H7 (cell line): Measurements from ENCODE around the gene WDR12. TPM values are rescaled to one million over a fixed set of nuclear protein-coding genes. Genes with fewer than 3 reads are reported as not detected.
"Not testable (repeated sequence)": the region's sequence is repeated elsewhere in the genome, so short reads cannot be mapped to it uniquely, and the experiment has no call there.

Source experiments
- DNase-seq: peaks from one replicate; pipeline ENCODE4 v3.0.0; 2012
- H3K27me3 ChIP-seq: 2 replicates; pipeline ENCODE4 v1.6.0; 2011; ENCODE audit warnings: mild to moderate bottlenecking, low read length; ENCODE audit not compliant: control insufficient read depth, insufficient read depth
- H3K36me3 ChIP-seq: replicated peaks from 2 replicates; pipeline ENCODE4 v1.5.1; 2011; ENCODE audit warnings: low read length; ENCODE audit not compliant: control insufficient read depth, insufficient read depth
- H3K4me3 ChIP-seq: 2 replicates; pipeline ENCODE4 v1.5.1; 2011; ENCODE audit warnings: low read depth, mild to moderate bottlenecking, control low read depth, low read length, moderate library complexity; ENCODE audit not compliant: insufficient read depth
- total RNA-seq: library from RNA; depleted of rRNA; stranded (reverse); fragments of >200 nt; shearing (Covaris generic); gene quantifications from 2 replicates; pipeline ENCODE4 v1.2.3, GENCODE V29; 2014; rRNA removed

WDR12 gene
- total RNA-seq, 1 experiment from 2014 or later, result 130 TPM

DNA sequence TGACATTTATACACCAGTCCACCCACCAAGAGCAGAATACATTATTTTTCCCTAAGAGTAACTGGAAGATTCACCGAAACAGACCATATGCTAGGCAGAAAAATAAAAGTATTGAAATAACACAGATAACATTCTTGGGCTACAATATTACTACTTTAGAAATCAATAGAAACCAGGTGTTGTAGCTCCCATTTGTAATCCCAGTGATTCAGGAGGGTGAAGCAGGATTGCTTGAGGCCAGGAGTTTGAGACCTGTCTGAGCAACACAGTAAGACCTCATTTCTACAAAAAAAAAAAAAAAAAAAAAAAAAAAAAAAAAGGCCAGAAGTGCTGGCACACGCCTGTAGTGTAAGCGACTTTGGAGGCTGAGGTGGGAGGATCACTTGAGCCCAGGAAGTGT, 49.5 kb downstream of the WDR12 start:
- Histone ChIP-seq H3K27me3 (no peaks in the 10 kb centered on the region), H3K4me3 (no peak overlapping the region), H3K36me3 (no peaks in the 10 kb centered on the region)
- no peak for DNase-seq

DNA sequence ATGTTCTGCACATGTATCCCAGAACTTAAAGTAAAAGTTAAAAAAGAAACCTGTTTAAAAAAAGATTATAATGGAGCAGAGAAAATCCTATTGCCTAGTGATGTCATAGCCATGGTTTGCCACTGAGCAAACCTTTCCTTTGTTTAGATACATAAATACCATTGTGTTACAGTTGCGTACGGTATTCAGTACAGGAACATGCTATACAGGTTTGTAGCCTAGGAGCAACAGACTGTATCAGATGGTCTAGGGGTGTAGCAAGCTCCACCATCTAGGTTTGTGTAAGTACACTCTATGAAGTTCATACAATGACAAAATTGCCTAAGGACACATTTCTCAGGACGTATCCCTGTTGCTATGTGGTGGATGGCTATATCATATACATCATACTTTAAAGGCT, 52.9 kb downstream of the WDR12 start:
- DNase-seq, result no peak
- Histone ChIP-seq H3K4me3 (no peak overlapping the region), H3K27me3 (no peaks in the 10 kb centered on the region), H3K36me3 (no peaks in the 10 kb centered on the region)

DNA sequence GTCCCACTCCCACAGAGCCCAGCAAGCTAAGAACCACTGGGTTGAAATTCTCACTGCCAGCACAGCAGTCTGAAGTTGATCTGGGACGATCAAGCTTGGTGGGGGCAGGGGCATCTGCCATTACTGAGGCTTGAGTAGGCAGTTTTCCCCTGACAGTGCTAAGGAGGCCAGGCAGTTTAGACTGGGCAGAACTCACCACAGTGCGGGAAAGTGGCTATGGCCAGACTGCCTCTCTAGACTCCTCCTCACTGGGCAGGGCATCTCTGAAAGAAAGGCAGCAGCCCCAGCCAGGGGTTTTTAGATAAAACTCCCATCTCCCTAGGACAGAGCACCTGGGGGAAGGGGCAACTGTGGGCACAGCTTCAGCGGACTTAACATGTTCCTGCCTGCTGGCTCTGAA, 62.1 kb downstream of the WDR12 start:
- not testable (repeated sequence) for H3K4me3 ChIP-seq, DNase-seq, H3K36me3 ChIP-seq, H3K27me3 ChIP-seq

DNA sequence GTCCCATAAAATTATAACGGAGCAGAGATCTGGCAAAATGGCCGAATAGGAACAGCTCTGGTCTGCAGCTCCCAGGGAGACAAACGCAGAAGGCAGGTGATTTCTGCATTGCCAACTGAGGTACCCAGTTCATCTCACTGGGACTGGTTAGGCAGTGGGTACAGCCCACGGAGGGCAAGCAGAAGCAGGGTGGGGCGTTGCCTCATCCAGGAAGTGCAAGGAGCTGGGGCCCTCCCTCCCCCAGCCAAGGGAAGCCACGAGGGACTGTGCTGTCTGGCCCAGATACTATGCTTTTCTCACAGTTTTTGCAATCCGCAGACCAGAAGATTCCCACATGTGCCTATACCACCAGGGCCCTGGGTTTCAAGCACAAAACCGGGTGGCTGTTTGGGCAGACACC, 62.7 kb downstream of the WDR12 start:
- no peak overlapping the region for H3K4me3 ChIP-seq
- no peaks in the 10 kb centered on the region for H3K36me3 ChIP-seq

DNA sequence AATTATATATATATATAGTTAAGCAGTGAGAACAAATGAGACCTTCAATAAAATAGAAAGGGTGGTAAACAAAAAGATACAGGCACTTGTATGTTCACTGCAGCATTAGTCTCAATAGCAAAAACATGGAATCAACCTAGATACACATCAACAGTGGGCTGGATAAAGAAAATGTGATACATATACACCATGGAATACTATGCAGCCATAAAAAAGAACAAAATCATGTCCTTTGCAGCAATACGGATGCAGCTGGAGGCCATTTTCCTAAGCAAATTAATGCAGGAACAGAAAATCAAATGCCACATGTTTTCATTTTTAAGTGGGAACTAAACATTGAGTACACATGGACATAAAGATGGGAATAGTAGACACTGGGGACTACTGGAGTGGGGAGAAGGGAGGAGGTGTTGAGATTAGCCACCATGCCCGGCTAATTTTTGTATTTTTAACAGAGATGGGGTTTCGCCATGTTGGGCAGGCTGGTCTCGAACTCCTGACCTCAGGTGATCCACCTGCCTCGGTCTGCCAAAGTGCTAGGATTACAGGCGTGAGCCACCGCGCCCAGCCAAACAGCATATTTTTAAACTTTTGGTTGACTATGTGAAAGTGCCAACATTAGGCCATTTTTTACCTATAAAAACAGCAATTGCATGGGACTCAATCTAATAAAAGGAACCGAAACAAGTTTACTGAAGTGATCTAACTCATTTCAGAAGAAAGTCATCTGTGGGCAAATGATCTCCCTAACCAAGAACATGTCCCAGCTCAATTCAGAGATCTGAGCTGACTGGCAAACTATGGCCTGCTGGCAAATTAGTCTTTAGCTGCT, 63.6 kb downstream of the WDR12 start:
- Histone ChIP-seq H3K27me3 (no peaks in the 10 kb centered on the region), H3K36me3 (no peaks in the 10 kb centered on the region), H3K4me3 (no peak overlapping the region)
- DNase-seq, result no peak

More for the DNA sequence above, 62.7 kb downstream of the WDR12 start:
- no peaks in the 10 kb centered on the region for H3K27me3 ChIP-seq
- DNase-seq, result no peak

DNA sequence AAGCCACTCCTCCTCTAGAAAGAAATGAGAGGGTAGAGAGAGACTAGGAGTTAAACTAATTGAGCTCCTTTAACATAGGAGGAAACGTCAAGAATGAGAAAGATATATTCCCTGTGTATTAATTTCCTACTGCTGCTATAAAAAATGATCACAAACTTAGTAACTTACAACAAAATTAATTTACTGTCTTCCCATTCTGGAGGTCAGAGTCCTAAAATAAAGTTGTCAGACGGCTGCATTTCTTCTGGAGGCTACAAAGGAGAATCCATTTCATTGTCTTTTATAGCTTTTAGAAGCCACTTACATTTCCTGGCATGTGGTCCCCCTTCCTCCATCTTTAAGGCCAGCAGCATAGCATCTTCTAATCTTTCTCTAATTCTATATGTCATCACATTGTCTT, 66.8 kb downstream of the WDR12 start:
- DNase-seq, result no peak
- no peak overlapping the region for H3K4me3 ChIP-seq
- no peaks in the 10 kb centered on the region for H3K27me3 ChIP-seq
- no peaks in the 10 kb centered on the region for H3K36me3 ChIP-seq

DNA sequence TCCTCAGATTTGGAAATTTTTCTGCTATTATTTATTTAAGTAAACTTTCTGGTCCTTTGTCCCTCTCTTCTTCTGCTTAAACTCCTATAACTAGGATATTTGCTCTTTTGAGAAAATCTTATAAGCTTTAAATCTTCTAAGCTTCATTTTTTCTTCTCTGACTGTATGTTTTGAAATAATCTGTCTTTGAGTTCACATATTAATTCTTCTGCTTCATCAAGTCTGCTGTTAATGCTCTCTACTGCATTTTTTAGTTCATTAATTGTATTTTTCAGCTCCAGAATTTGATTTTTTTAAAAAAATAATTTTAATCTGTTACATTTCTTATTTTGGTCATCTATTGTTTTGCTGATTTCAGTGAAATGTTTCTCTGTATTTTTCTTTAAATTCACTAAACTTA, 68.8 kb downstream of the WDR12 start:
- no peaks in the 10 kb centered on the region for H3K27me3 ChIP-seq
- no peaks in the 10 kb centered on the region for H3K36me3 ChIP-seq
- no peak for DNase-seq
- no peak overlapping the region for H3K4me3 ChIP-seq

DNA sequence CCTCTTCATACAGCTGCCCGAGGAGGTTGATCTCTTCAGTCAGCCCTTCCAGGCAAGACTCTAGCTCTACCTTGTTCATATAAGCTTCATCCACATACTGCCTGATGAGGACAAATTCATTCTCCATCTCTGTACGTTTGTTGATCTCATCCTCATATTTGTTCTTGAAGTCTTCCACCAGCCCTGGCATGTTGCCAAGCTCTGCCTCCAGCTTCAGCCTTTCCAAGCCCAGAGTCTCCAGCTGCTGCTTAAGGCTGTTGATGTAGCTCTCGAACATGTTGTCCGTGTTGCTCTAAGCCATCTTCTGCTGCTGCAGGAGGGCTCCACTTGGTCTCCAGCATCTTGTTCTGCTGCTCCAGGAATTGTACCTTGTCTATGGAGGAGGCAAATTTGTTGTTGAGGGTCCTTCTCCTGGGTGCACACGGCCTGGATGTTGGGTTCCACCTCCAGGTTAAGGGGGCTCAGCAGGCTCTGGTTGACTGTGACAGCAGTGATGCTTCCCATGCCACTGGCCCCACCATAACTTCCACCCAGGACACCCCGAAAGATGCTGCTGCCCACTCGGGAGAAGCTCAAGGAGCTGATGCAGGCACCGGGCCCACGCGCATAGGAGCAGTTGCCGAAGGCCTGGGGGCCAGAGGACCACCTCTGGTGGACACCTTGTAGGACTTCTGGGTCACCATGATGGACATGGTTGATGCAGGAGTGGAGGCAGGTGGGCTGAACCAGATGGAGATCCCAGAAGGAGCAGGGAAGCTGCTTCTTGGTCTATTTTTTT, 70.2 kb downstream of the WDR12 start:
- no peaks in the 10 kb centered on the region for H3K27me3 ChIP-seq
- no peak overlapping the region for H3K4me3 ChIP-seq
- no peaks in the 10 kb centered on the region for H3K36me3 ChIP-seq
- DNase-seq, result no peak

DNA sequence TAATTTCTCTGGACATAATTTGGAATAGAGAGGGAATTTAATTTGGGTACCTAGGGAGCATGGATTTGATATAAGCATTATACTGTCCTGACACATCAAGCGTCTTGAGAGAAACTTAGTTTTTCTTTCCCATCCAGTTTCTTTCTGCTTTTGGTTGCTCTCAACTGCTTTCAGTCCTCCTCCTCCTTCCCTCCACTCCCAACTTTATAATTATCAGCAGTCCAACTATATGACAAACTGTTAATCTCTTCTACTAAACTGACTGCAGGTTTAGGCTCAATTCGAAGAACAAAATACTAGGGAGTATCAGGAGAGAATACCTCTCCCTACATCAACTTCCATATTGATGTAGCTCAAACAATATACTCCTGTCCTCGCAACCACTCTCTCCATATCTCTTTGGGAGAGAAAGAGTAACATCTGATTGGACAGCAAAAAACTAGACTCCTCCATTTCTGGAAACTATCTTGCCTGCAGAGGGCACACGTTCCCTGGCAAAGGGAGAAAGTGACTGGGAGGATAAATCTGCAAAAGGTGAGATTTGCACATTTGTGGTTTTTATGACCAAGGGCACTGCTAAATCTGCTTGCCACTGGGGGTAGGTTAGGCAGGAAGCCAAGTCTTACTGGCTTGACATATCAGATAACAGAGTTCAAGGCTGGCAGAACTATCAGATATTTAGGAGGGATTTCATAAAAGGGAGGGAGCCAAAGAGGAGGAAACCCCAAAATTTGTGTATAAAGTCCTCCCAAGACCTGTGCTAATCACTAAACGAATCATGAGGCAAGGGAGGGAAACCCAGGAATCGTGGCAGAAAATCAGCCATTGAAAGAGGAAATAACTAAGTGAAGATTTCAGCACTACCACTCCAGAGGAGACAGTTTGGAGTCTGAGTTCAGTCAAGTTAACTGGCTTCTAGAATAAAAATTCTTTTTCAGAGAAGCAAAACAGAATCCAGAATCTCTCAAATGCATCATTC, 79.9 kb downstream of the WDR12 start:
- no peaks in the 10 kb centered on the region for H3K36me3 ChIP-seq
- H3K4me3 ChIP-seq, result no peak overlapping the region
- no peaks in the 10 kb centered on the region for H3K27me3 ChIP-seq
- peak; percentile 69 for DNase-seq

DNA sequence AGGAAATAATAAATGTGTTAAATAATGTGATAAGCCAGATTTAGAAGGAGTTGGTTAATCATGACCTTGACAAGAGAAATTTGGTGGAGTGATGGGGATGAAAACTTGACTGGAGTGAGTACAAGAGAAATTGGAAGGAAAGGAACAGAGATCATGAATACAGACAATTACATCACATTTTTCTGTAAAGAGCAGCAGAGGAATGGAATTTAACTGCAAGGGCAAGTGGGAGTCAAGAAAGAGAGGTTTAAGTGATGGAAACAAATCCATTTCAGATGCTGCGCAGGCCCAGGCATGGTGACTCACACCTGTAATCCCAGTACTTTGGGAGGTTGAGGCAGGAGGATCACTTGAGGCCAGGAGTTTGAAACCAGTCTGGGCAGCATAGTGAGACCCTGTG, 86.6 kb downstream of the WDR12 start:
- Histone ChIP-seq H3K4me3 (no peak overlapping the region), H3K27me3 (no peaks in the 10 kb centered on the region), H3K36me3 (no peaks in the 10 kb centered on the region)
- DNase-seq, result no peak

Other genes with a start within 250 kb of the WDR12 start
- gene ICA1L, start 39.9 kb downstream of the WDR12 start, total RNA-seq, result 0.55 and 1.2 TPM in 2 replicates
- gene CARF, start 602 bp upstream of the WDR12 start, total RNA-seq, result 1.9 and 6.1 TPM in 2 replicates
- 5.6 and 7.6 TPM in 2 replicates for gene NBEAL1, start 103.2 kb upstream of the WDR12 start, total RNA-seq